Naive thymus-derived CD4-positive, alpha-beta T cell (primary cell): Measurements from ENCODE around the gene EIPR1. TPM values are rescaled to one million over a fixed set of nuclear protein-coding genes. Genes with fewer than 3 reads are reported as not detected.

Experiments
- ATAC-seq: fragments of 150-1000 bp; cut with Tn5 transposase; 2 replicates; pipeline ENCODE4 v1.10.0; 2021; ENCODE audit warnings: mild to moderate bottlenecking, moderate library complexity
- CTCF ChIA-PET: fragments of 350-600 bp; sonication (Branson Sonifier 250); formaldehyde crosslinking; loops from one replicate; lab custom pipeline; 2021; ENCODE audit warnings: antibody characterized with exemption; lab: Charles Lee
- POLR2A ChIA-PET: fragments of 350-600 bp; sonication (Branson Sonifier 250); formaldehyde crosslinking; loops from one replicate; lab custom pipeline; 2021; ENCODE audit warnings: antibody characterized with exemption, inconsistent platforms; lab: Charles Lee
- DNase-seq, 9 donors: peaks; one replicate each; pipeline versions ENCODE4 v3.0.0 to v3.0.0-alpha.2; 2020 to 2022; ENCODE audit warnings: mixed read lengths in 1 of 9
- H3K27ac ChIP-seq: one replicate; pipeline ENCODE4 v1.7.0; 2013; ENCODE audit warnings: mild to moderate bottlenecking, low read depth, low read length, moderate library complexity
- H3K27me3 ChIP-seq, 2 donors: one replicate each; pipeline ENCODE4 v1.7.0; 2013; ENCODE audit warnings: low read length in 2 of 2, mild to moderate bottlenecking in 2 of 2, moderate library complexity in 2 of 2; ENCODE audit not compliant: control insufficient read depth in 2 of 2, insufficient read depth in 2 of 2
- H3K36me3 ChIP-seq, 3 experiments: 1 replicate in 2 of 3; 2 replicates in 1 of 3; pipeline ENCODE4 v1.7.0; 2013; ENCODE audit warnings: low read length in 3 of 3, mild to moderate bottlenecking in 3 of 3, moderate library complexity in 1 of 3; ENCODE audit not compliant: insufficient read depth in 3 of 3, control insufficient read depth in 2 of 3
- H3K4me1 ChIP-seq, 2 donors: one replicate each; pipeline ENCODE4 v1.7.0; 2013; ENCODE audit warnings: low read length in 2 of 2, mild to moderate bottlenecking in 2 of 2, moderate library complexity in 1 of 2; ENCODE audit not compliant: control insufficient read depth in 2 of 2, insufficient read depth in 2 of 2
- H3K4me3 ChIP-seq: 2 replicates; pipeline ENCODE4 v1.7.0; 2013; ENCODE audit warnings: mild to moderate bottlenecking, low read length
- H3K9me3 ChIP-seq, 3 experiments: 1 replicate in 2 of 3; 2 replicates in 1 of 3; pipeline ENCODE4 v1.7.0; 2013; ENCODE audit warnings: low read length in 3 of 3; ENCODE audit not compliant: control insufficient read depth in 2 of 3
- H3K27ac Mint-ChIP-seq, 9 donors: one replicate each; pipeline ENCODE4 v1.8.0; 2020 to 2022; ENCODE audit warnings: mixed read lengths in 9 of 9, mild to moderate bottlenecking in 8 of 9, moderate library complexity in 5 of 9, inconsistent platforms in 2 of 9
- H3K27me3 Mint-ChIP-seq, 5 donors: one replicate each; pipeline ENCODE4 v1.8.0; 2021 to 2022; ENCODE audit warnings: mixed read lengths in 5 of 5, mild to moderate bottlenecking in 1 of 5
- H3K36me3 Mint-ChIP-seq, 5 donors: one replicate each; pipeline ENCODE4 v1.8.0; 2020 to 2022; ENCODE audit warnings: mixed read lengths in 5 of 5, mild to moderate bottlenecking in 3 of 5, inconsistent platforms in 1 of 5
- H3K4me1 Mint-ChIP-seq, 7 donors: one replicate each; pipeline ENCODE4 v1.8.0; 2020 to 2022; ENCODE audit warnings: mixed read lengths in 7 of 7, mild to moderate bottlenecking in 3 of 7, inconsistent platforms in 1 of 7
- H3K4me3 Mint-ChIP-seq, 10 donors: one replicate each; pipeline ENCODE4 v1.8.0; 2020 to 2022; ENCODE audit warnings: mild to moderate bottlenecking in 10 of 10, mixed read lengths in 10 of 10, moderate library complexity in 6 of 10, inconsistent platforms in 2 of 10
- H3K9me3 Mint-ChIP-seq, 11 donors: one replicate each; pipeline ENCODE4 v1.8.0; 2020 to 2022; ENCODE audit warnings: mixed read lengths in 11 of 11, mild to moderate bottlenecking in 4 of 11, inconsistent platforms in 1 of 11, moderate library complexity in 1 of 11
- intact Hi-C, 2 donors: fragments of 100-400 bp; cut with micrococcal nuclease; formaldehyde crosslinking; loops; one replicate each; pipeline ENCODE4 v1.15.1; 2023
- polyA plus RNA-seq, 2 donors: library from polyadenylated mRNA; unstranded; fragments of 300-500 nt; fragmentation: Illumina TruSeq; gene quantifications; one replicate each; pipeline ENCODE4 v1.2.3, GENCODE V29; 2021
- total RNA-seq, 6 experiments: library from RNA in 5 of 6; stranded (reverse) in 5 of 6; gene quantifications; 1 replicate in 5 of 6; 2 replicates in 1 of 6; pipeline ENCODE4 v1.2.3 and lab custom pipeline; 2021 to 2026

Gene EIPR1
- total and polyA plus RNA-seq, 7 experiments from 2014 or later = 24.4 to 46.2 (median 27.3) TPM

GRCh38 chr2:3211256-3212060 is 166.2 kb downstream of the EIPR1 start:
- Mint-ChIP-seq H3K4me3 (no peak overlapping the region), H3K9me3 (no peaks in the 10 kb centered on the region), H3K27me3 (no peaks in the 10 kb centered on the region), H3K4me1 (peaks cover 2 to 13% (median 8%) of the 10 kb centered on the region in 7 donors), H3K27ac (no peak overlapping the region), H3K36me3 (peaks cover 13 to 47% (median 30%) of the 10 kb centered on the region in 5 donors)
- Histone ChIP-seq H3K9me3 (no peaks in the 10 kb centered on the region), H3K27ac (no peak overlapping the region), H3K4me3 (no peak overlapping the region), H3K36me3 (peaks cover 0 to 26% (median 0%) of the 10 kb centered on the region in 3 experiments), H3K27me3 (no peaks in the 10 kb centered on the region), H3K4me1 (no peaks in the 10 kb centered on the region)
- ChIA-PET CTCF (no interaction called here), POLR2A (no interaction called here)
- ATAC-seq = no peak
- intact Hi-C loops = no loop called here
- no peak for DNase-seq

GRCh38 chr2:3210257-3210656 is 167.4 kb downstream of the EIPR1 start:
- Histone ChIP-seq H3K36me3 (peaks cover 0 to 26% (median 0%) of the 10 kb centered on the region in 3 experiments), H3K4me1 (no peaks in the 10 kb centered on the region), H3K27ac (no peak overlapping the region), H3K9me3 (no peaks in the 10 kb centered on the region), H3K4me3 (no peak overlapping the region), H3K27me3 (no peaks in the 10 kb centered on the region)
- H3K36me3 Mint-ChIP-seq = peaks cover 6 to 52% (median 28%) of the 10 kb centered on the region in 5 donors
- POLR2A ChIA-PET = no interaction called here
- intact Hi-C loops = no loop called here
- no peak overlapping the region for H3K27ac Mint-ChIP-seq
- H3K4me1 Mint-ChIP-seq = peaks cover 0 to 13% (median 2%) of the 10 kb centered on the region in 7 donors
- CTCF ChIA-PET = no interaction called here
- H3K4me3 Mint-ChIP-seq = no peak overlapping the region
- H3K27me3 Mint-ChIP-seq = no peaks in the 10 kb centered on the region
- no peak for DNase-seq
- H3K9me3 Mint-ChIP-seq = peaks cover 0 to 2% (median 0%) of the 10 kb centered on the region in 11 donors
- ATAC-seq = no peak

GRCh38 chr2:3209258-3209657 is 168.4 kb downstream of the EIPR1 start:
- no peaks in the 10 kb centered on the region for H3K4me1 ChIP-seq
- CTCF ChIA-PET = no interaction called here
- POLR2A ChIA-PET = no interaction called here
- no peak for DNase-seq
- intact Hi-C loops = no loop called here
- H3K9me3 Mint-ChIP-seq = peaks cover 0 to 2% (median 0%) of the 10 kb centered on the region in 11 donors
- no peaks in the 10 kb centered on the region for H3K27me3 ChIP-seq
- H3K27me3 Mint-ChIP-seq = no peaks in the 10 kb centered on the region
- H3K4me3 ChIP-seq = no peak overlapping the region
- H3K4me3 Mint-ChIP-seq = no peak overlapping the region
- peaks cover 4 to 50% (median 27%) of the 10 kb centered on the region in 5 donors for H3K36me3 Mint-ChIP-seq
- peaks cover 0 to 10% (median 6%) of the 10 kb centered on the region in 7 donors for H3K4me1 Mint-ChIP-seq
- H3K27ac ChIP-seq = no peak overlapping the region
- ATAC-seq = no peak
- peaks cover 0 to 25% (median 0%) of the 10 kb centered on the region in 3 experiments for H3K36me3 ChIP-seq
- H3K9me3 ChIP-seq = no peaks in the 10 kb centered on the region
- no peak overlapping the region for H3K27ac Mint-ChIP-seq

- ChIA-PET CTCF (no interaction called here), POLR2A (no interaction called here)
- Mint-ChIP-seq H3K4me1 (peaks cover 0 to 11% (median 7%) of the 10 kb centered on the region in 7 donors), H3K4me3 (no peak overlapping the region), H3K9me3 (peaks cover 0 to 2% (median 0%) of the 10 kb centered on the region in 11 donors), H3K27ac (peak overlapping the region in 1 of 9 donors; percentile 55), H3K27me3 (no peaks in the 10 kb centered on the region), H3K36me3 (peaks cover 0 to 46% (median 24%) of the 10 kb centered on the region in 5 donors)
- H3K36me3 ChIP-seq = peaks cover 0 to 21% (median 0%) of the 10 kb centered on the region in 3 experiments
- H3K9me3 ChIP-seq = no peaks in the 10 kb centered on the region
- H3K27me3 ChIP-seq = no peaks in the 10 kb centered on the region
- H3K4me3 ChIP-seq = no peak overlapping the region
- H3K4me1 ChIP-seq = no peaks in the 10 kb centered on the region
- ATAC-seq (no peak), DNase-seq (no peak)
- intact Hi-C loops = no loop called here
- H3K27ac ChIP-seq = no peak overlapping the region
Observed at GRCh38 chr2:3208591-3208990, 169.0 kb downstream of the EIPR1 start.

- H3K4me3 Mint-ChIP-seq = no peak overlapping the region
- H3K27ac Mint-ChIP-seq = no peak overlapping the region
- intact Hi-C loops = no loop called here
- ATAC-seq = no peak
- peaks cover 2 to 14% (median 7%) of the 10 kb centered on the region in 7 donors for H3K4me1 Mint-ChIP-seq
- no peak overlapping the region for H3K27ac ChIP-seq
- POLR2A ChIA-PET = interaction anchor here (0.7 kb wide), 1 partner anchor 8 kb away, joined by 4 read pairs; no protein-coding TSS in a partner anchor
- no peaks in the 10 kb centered on the region for H3K27me3 Mint-ChIP-seq
- no peaks in the 10 kb centered on the region for H3K27me3 ChIP-seq
- H3K36me3 Mint-ChIP-seq = peaks cover 0 to 48% (median 23%) of the 10 kb centered on the region in 5 donors
- no peak overlapping the region for H3K4me3 ChIP-seq
- peaks cover 0 to 2% (median 0%) of the 10 kb centered on the region in 11 donors for H3K9me3 Mint-ChIP-seq
- no peaks in the 10 kb centered on the region for H3K4me1 ChIP-seq
- DNase-seq = no peak
- no peaks in the 10 kb centered on the region for H3K9me3 ChIP-seq
- CTCF ChIA-PET = no interaction called here
- H3K36me3 ChIP-seq = peaks cover 0 to 21% (median 0%) of the 10 kb centered on the region in 3 experiments
Observed at GRCh38 chr2:3208179-3208578, 169.4 kb downstream of the EIPR1 start.

GRCh38 chr2:3207091-3207491 is 170.5 kb downstream of the EIPR1 start:
- ATAC-seq = no peak
- Mint-ChIP-seq H3K9me3 (peaks cover 0 to 2% (median 0%) of the 10 kb centered on the region in 11 donors), H3K4me3 (no peak overlapping the region), H3K27me3 (no peaks in the 10 kb centered on the region), H3K27ac (peak overlapping the region in 1 of 9 donors; percentile 87), H3K36me3 (peaks cover 0 to 41% (median 23%) of the 10 kb centered on the region in 5 donors), H3K4me1 (peaks cover 2 to 17% (median 8%) of the 10 kb centered on the region in 7 donors)
- peaks cover 0 to 19% (median 0%) of the 10 kb centered on the region in 3 experiments for H3K36me3 ChIP-seq
- no peak overlapping the region for H3K4me3 ChIP-seq
- H3K27ac ChIP-seq = no peak overlapping the region
- ChIA-PET CTCF (no interaction called here), POLR2A (interaction anchor here (0.6 kb wide), 1 partner anchor 31 kb away, joined by 3 read pairs; no protein-coding TSS in a partner anchor)
- intact Hi-C loops = no loop called here
- no peak for DNase-seq
- no peaks in the 10 kb centered on the region for H3K4me1 ChIP-seq
- no peaks in the 10 kb centered on the region for H3K9me3 ChIP-seq
- H3K27me3 ChIP-seq = no peaks in the 10 kb centered on the region
